Measurements from ENCODE around the gene S100A5.
"Not testable (repeated sequence)": the region's sequence is repeated elsewhere in the genome, so short reads cannot be mapped to it uniquely, and the experiment has no call there.

Gene S100A5

DNA sequence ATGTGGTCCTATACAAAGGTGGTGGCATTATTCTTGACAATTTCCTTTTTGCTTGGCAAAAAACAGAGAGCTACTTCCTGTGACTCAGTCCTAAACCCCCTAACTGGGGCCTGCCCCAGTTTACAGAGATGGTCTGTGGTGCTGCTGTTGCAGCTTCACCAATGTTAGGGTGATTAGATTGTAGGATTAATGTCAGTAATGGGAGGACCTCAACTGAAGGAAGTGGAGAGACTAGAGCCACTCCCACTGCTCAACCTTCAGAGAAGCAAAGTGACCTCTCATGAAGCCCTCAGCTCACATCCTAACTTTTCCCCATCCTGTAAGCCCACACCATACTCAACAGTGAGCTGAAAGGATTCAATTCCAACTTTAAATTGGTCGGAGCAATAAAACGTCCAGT, 8.6 kb downstream of the S100A5 start:
- DNase-seq: no peak

DNA sequence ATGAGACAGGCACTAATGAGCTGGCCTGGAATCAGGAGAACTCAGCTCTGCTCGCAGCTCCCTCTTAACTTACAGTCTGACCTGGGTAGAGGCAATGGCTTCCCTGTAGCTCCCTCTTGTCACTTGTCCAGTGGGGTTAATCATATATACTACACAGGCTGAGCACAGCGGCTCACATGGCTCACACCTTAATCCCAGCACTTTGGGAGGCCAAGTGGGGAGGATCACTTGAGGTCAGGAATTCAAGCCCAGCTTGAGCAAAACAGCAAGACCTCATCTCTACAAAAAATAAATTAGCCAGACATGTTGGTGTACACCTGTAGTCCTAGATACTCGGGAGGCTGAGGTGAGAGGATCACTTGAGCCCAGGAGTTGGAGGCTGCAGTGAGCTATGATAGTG, 9.1 kb downstream of the S100A5 start:
- no peak for DNase-seq

DNA sequence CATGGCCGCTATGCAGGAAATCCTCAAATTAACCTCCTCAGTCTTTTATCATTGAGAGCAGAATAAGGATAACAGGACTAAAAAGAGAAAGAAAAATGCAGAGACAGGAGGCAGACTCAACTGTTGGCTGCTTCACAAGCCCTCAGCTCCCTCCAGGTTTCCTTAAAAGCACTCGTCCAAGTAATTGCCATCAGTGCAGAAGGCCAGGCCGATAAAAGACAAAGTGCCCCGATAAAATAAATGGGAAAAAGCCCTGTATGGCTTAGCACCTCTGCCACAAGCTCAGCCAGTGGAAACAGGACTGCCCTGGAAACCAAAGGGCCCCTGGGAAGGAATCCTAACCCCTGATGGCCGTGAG, 13.1 kb downstream of the S100A5 start:
- DNase-seq: no peak

GRCh38 chr1:153527023-153527682, 13.6 kb downstream of the S100A5 start:
- DNase-seq: no peak

- DNase-seq: no peak
Observed at GRCh38 chr1:153526132-153526543, 14.6 kb downstream of the S100A5 start.

DNA sequence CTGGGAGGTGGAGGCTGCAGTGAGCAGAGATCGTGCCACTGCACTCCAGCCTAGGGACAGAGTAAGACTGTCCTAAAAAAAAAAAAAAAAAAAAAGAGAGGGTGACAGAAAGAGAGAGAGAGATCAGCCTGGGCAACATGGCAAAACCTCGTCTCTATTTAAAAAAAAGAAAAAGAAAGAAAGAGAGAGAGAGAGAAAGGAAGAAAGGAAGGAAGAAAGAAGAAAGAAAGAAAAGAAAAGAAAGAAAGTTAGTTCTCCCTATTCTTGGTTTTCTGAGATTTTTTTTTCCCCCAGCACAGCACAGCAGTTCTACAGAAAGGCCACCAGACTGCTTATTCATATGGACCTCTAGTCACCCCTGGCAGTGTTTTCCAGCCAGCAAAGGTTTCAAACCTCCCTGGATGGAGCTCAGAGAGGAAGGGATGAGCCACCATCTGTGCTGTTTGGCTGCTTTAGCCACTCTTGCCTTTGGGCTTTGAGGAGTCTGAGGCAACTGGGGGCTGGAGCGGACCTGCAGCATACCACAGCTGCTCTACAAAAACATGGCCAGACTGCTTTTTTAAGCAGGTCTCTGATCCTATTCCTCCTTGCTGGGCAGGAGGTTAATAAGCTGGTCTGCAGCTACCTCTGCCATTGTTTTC, 15.5 kb downstream of the S100A5 start:
- DNase-seq: no peak

GRCh38 chr1:153522353-153523048, 18.2 kb downstream of the S100A5 start:
- DNase-seq: not testable (repeated sequence)

GRCh38 chr1:153521808-153522207, 18.9 kb downstream of the S100A5 start:
- not testable (repeated sequence) for DNase-seq

DNA sequence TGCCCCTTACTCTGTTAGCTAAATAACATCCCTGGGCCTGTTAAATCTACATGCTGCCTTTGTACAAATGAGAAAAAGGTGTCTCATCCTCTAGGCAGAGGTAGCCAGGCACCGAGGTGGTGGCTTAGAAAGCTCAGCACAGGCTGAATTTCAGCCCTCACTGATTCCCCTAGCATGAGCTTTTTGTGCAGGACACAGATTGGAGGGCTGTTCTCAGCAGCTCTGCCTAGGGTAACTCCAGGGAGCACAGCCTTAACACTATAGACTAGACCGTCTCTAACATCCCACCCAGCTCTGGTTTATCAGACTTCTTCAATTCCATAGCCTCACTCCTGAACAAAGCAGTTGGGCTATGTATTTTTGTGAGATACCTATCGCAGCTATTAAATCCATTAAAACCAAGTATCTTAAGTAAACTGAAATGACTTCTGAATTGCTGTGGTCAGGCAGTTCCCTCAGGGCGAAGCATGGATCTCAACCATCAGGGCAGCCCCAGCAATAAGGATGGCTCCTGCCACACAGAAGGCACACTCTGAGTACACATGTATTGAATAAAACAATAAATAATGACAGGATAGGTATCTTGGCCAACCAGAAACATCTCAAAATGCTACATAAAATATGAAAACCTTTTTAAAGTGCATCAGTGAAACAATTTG, 19.8 kb downstream of the S100A5 start:
- no peak for DNase-seq

DNA sequence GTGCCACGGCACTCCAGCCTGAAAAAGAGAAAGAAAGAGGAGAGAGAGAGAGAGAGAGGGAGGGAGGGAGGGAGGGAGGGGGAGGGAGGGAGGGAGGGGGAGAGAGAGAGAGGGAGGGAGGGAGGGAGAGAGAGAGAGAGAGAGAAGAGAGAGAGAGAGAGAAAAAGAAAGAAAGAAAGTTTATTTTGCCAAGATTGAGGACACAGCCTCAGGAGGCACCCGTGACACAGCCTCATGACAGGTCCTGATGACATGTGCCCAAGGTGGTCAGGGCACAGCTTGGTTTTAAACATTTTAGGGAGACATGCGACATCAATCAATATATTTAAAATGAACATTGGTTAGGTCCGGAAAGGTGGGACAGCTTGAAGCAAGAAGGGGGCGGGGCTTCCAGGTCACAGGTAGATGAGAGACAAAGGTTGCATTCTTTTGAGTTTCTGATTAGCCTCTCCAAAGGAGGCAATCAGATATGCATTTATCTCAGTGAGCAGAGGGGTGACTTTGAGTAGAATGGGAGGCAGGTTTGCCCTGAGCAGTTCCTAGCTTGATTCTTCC, 20.5 kb downstream of the S100A5 start:
- not testable (repeated sequence) for DNase-seq

DNA sequence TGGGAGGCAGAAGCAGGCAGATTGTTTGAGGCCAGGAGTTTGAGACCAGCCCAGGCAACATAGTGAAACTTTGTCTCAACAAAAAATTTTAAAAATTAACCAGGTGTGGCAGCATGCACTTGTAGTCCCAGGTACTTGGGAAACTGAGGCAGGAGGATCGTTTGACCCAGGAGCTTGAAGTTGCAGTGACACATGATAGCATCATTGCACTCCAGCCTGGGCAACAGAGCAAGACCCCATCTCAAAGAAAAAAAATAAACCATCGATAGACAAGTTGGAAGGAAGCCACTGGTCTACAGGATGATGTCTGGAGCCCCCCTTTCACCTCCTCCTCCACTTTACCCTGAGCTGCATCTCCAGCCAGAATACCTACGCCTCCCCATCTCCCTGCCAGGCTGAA, 21.5 kb downstream of the S100A5 start:
- no peak for DNase-seq

DNA sequence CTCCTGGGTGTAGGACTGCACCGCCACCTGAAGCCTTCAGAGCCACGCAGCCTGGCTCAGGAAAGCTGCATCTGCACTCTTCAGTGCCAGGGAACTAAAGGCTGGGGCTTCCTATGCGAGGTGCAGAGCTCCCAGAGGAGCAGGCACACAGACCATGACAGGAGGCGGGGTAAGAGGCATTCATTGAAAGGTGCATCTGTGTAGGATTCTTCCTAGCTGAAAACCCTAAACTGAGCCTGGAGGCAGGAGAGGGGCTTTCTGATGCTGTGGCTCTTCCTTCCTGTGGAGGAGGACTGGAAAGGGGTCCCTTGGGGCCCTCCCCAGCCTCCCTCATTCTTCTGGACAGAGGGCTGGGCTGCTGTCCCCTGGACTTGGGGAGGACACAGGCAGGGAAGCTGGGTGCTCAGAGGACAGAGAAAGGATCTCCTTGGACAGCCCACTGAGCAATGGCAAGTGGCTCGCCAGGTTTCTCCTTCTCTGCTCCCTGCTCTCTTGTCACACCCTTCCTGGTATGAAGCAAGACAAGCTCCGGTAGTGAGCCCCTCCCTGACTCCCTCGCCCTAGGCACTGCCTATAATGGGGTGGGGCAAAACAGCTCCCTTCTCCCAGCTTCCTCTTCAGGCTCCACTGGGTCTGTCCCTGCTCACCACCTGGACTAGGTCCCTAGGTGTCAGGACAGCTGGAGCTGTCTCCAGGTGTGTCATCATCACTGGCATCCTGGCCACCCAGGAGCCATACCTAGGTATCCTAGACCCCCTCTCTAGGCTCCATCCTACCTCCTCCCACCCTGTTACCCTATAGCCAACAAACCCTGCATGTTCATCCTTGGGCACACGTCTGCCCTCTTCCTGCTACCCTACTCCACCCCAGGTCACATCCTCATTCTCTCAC, 25.0 kb downstream of the S100A5 start:
- no peak for DNase-seq

GRCh38 chr1:153513666-153514065, 27.1 kb downstream of the S100A5 start:
- no peak for DNase-seq

GRCh38 chr1:153513023-153513422, 27.7 kb downstream of the S100A5 start:
- DNase-seq: no peak

DNA sequence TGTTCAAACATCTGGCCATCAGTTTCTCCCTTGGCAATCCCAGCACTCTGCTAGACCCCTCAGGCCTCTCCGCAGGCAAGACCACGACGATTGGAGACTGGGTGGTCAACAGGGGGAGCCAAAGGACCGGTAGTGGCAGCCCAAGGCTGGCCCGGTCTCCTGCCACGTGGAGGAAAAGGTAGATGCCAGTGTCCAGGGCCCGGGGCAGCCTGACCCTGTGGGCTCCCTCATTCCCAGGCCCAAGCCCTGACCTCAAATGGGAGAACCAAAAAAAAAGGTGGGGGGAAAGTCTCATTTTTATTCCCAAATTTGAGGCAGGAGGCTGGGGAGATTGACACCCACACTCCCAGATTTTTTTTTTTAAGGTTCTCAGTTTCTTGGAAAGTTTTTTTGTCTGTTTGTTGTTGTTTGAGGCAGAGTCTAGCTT, 29.7 kb downstream of the S100A5 start:
- DNase-seq: peak; percentile 73

GRCh38 chr1:153509729-153510354, 30.9 kb downstream of the S100A5 start:
- peak; percentile 26 for DNase-seq

DNA sequence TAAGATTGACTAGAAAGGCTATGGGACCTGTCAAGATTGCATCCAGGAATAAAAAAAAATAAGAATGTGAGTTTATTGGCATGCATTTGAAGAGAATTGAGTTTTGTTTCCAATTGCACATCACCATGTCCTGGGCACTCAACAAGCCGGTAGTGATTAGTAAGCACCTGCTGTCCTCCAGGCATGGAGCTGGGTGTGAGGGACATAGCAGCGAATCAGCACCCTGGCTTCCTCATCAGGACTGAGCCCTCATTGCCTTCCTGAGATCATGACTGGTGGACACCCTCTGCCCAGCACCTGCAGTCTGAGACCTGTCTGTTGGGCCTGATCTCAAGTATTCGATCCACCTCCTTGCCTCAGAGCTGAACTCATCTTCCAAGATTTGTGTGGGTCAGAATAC, 31.7 kb downstream of the S100A5 start:
- no peak for DNase-seq

GRCh38 chr1:153507926-153508583, 32.7 kb downstream of the S100A5 start:
- DNase-seq: no peak

GRCh38 chr1:153506831-153507413, 33.8 kb downstream of the S100A5 start:
- DNase-seq: no peak

DNA sequence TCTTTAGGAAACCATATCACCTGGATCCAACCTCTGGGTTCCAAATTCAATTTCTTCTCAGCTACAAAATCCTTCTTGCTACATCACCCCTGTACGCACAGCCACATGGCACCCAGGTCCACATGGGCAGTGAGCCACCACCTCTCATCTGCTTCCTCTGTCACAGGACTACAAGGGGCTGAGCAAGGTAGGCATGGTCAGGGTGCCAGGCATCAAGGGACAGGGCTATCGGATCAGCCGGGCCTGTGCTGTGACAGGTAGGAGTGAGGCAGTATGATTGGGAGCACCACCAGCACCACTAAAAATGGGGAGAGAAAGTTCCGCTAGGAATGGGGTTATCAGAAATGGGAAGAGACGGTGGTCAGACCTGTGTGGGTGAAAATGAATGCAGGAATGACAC, 34.3 kb downstream of the S100A5 start:
- DNase-seq: no peak

DNA sequence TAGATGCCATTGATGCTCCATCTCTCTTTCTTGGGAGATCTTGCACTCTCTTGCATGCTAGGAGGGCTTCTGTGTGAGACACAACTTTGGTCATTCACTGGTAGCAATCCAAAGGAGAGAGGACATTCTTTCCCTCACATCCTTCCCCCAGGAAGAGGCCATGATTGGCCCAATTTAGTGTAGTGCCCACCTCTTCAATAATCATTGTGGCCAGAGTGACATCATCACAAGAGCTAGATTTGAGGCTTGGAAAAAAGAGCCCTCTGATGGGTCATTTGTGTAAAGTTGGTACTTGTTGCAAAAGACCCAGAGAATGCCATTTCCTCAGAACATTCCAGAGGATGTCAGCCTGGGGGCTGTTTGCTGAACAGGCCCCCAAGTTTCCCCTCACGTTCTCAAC, 35.2 kb downstream of the S100A5 start:
- DNase-seq: no peak
